Limb (tissue), 2 donors: ENCODE measurements around the gene RAI1.
"Not testable (repeated sequence)": the region's sequence is repeated elsewhere in the genome, so short reads cannot be mapped to it uniquely, and the experiment has no call there.

Experiments
- DNase-seq, 2 donors: peaks; one replicate each; pipeline ENCODE4 v3.0.0-alpha.2; 2016; ENCODE audit errors: extremely low spot score in 2 of 2

RAI1 gene

DNA sequence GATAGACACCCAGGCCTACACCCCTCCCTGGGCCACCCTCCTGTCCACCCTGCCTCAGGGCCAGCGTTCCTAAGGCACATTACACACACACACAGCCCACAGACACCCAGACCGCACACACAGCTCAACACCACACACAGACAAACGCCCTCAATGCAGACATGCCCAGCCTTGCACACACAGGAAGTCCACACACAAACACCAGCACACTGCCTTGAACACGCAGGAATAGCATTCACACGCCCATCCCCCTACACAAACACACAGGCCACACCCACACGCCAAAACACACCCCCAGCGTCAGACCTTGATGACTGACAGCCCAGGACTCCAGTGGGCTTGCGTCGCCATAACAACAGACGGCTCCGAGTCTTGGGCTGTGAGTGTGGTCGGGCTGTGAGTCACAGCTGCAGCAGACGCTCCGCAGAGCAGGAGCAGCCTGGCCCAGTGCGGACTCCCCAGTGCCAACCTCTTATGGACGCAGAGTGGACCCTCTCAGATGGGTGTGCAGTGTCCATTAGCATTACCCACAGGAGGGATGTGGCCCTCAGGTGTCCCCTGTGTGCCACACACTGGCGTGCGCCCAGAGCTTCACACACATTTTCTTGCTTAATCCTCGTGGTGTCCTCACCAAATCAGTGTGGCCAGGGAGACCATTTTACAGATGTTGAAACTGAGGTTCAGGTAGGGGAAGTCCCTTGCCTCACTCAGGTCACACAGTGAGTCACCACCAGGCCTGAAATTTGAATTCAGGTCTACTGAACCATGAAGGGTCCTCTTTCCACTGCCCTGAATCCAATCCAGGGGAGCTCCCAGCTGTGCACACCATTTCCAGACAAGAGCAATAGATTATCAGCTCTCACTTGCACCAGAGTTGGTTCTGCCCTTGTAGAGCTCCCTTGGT, 17.8 kb upstream of the RAI1 start:
- DNase-seq = peak in 1 of 2 donors; percentile 78

DNA sequence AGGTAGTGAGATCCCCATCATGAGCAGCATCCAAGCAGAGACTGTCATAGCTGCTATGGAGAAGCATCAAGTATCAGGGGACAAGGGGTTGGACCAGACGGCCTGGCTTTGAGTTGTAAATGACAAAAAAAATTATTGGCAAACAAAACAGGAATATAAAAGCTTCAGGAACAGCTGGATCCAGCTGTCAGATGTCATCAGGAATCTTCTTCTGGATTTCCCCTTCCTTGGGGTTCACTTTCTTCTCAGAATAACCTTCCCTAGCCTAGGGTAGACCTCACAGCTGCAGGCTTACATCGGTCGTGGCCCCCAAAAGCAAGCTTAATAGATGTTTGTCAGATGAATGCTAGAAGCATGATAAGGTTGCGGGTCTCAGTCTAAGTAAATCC, 17.2 kb upstream of the RAI1 start:
- no peak for DNase-seq

DNA sequence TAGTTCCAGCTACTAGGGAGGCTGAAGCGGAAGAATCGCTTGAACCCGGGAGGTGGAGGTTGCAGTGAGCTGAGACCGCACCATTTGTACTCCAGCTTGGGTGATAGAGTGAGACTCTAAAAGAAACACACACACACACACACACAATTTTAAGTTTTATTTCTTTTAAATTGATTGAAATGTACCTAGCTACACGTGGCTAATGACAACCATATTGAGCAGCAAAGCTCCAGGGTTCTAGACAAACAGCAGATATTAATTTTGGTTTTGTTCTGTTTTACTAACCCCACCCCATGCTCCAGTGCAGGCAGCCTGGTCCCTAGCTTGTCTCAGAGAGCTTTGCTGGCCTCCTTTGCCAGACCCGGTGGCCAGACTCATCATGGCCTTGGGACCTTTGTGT, 16.0 kb upstream of the RAI1 start:
- no peak for DNase-seq

DNA sequence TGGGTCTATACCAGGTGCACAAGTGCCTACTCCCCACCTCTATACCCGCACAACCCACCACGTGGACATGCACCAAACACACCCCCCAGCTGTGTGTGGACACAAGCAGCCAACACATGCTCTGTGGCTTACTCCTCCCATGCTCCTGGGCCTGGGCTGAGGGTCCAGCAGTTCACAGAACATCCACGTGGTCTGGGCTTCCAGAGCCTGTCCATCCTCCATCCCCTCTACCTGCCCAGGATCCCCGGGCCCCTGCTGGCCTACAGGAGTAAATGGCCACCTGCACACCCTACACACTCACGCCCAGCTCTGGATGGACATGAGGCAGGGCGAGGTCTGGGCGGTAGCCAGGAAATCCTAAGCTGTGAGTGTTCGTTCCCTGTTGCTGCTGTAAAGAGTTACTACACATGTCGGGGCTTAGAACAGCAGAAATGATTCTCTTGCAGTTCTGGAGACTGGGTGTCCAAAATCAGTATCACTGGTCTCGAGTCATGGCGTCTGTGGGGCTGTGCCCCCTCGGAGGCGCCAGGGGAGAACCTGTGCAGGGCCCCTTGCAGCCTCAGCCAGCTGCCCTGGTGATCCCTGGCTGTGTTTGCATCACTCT, 15.0 kb upstream of the RAI1 start:
- no peak for DNase-seq

DNA sequence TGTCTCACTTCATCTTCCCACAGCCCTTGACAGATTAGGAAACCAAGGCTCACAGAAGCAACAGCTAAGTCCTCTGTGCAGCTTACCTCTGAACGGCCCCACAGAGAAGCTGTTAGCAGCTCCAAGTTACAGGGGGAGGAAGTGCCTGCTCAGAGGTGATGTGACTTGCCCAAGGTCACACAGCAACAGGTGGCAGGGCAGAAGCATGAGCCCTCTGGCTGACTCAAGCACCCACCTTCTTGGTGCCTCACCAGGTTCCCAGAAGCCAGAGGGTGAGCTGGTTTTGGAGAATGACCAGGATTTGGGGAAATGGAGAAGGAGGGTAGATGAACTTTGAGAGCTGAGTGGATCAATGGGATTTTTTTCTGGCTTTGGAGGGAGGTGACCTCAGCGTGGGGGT, 14.0 kb upstream of the RAI1 start:
- no peak for DNase-seq

DNA sequence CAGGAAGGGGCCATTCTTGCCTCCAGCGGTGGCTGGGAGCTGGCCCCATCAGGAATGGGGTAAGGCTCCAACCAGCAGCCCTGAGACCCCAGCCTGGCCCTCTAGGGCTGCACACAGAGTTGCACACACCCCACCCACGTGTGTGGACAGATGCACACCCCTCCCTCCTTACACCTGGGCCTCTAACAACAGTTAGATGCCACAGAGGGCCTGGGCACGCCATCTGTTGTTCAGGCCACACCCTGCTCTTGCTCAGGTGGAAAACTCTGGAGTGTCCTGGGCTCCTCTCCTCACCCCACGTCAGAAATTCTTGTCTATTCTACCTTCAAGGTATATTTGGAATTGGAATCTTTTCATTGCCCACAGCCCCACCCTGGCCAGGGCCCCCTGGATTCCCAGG, 13.3 kb upstream of the RAI1 start:
- DNase-seq = no peak

- DNase-seq = no peak
Measured at GRCh38 chr17:17668358-17668757, 12.9 kb upstream of the RAI1 start.

DNA sequence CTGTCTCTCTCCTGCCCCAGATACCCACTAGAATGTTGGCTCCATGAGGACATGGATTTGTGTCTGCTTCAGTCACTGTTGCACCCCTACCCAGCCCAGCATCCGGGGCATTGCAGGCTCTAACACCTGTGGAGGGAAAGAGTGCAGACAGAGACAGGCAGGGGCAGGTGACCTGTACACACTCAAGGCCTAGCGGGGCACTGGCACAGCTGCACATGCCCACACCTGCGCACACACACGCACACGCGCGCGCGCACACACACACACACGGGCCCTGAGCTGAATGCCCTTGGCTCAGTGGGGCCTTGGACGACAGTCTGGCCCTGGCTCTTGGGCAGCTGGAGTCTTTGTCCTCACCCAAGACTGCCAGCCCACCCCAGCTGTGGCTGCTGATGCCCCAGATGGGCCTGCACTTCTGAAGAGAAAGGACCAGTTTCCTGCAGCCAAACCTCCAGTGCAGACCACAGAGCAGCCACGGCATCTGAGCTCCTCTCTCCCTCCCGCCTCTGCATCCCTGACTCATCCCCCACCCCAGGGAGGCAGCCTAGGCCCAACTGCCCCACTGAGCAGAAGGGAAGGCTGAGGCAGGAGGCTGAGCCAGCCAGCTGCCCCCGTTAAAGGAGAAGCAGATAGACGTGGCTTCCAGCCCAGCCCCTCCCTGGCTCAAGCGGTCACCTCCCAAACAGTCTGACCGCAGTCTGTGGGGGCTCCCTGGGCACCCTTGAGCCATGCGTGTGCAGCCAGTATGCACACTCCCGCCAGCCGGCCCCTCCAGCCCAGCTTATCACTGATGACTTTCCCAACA, 12.3 kb upstream of the RAI1 start:
- DNase-seq = no peak

- peak in 1 of 2 donors; percentile 67 for DNase-seq
Measured at GRCh38 chr17:17669580-17670235, 11.6 kb upstream of the RAI1 start.

DNA sequence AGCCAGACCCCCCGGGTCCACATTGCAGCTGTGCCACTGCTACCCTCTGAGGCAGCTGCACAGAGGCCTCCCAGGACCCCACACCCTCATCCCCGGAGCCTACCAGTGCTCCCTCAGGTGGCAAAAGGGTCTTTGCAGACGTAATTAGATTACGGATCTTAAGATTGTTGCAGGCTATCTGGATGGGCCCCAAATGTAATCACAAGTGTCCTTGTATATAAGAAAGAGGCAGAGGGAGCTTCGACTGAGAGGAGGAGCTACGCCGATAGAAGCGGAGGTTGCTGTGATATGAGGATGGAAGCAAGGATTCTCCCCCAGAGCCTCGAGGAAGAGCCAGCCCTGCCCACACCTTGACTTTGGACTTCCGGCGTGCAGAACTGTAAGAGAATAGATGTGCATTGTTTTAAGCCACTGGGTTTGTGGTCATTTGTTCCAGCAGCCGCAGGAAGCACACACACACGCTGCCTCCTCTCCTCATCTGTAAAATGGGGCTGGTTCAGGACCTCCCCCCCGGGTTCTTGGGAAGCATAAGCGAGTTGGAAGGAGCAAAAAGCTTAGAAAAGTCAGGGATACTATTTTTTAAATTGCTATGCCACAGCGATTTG, 10.5 kb upstream of the RAI1 start:
- DNase-seq = no peak

DNA sequence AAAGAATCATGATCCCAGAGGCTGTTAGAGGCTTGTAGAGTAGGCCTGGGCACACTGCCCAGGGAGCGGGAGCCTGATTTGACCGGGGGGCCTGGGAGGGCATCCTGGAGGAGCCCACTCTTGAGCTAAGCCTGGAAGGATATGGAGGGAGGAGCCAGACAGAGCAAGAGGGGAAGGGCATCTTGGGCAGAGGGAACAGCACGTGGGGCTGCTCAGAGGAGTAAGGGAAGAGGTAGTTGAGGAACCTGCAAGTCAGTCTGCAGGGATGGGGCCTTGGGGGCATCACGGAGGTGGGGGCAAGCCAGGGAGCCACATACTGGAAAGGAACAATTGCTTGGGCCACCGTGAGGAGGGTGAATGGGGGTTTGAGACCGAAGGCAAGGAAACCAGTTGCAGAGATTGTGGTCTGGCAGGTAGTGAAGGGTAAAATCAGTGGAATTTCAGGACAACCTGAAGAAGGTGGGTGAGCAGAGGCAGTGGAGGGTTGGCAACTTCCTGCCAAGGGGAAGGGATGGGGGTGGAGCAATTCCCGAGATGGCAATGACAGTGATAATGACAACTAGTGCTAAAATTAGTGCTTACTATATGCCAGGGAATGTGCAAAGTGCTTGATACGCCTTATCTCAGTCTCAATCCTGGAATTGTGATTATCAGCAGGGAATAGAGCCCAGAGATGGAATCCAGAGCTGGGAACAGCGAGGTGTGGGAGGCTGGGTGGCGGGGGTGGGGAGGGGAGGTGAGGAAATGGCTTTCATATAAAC, 9.7 kb upstream of the RAI1 start:
- DNase-seq = no peak

DNA sequence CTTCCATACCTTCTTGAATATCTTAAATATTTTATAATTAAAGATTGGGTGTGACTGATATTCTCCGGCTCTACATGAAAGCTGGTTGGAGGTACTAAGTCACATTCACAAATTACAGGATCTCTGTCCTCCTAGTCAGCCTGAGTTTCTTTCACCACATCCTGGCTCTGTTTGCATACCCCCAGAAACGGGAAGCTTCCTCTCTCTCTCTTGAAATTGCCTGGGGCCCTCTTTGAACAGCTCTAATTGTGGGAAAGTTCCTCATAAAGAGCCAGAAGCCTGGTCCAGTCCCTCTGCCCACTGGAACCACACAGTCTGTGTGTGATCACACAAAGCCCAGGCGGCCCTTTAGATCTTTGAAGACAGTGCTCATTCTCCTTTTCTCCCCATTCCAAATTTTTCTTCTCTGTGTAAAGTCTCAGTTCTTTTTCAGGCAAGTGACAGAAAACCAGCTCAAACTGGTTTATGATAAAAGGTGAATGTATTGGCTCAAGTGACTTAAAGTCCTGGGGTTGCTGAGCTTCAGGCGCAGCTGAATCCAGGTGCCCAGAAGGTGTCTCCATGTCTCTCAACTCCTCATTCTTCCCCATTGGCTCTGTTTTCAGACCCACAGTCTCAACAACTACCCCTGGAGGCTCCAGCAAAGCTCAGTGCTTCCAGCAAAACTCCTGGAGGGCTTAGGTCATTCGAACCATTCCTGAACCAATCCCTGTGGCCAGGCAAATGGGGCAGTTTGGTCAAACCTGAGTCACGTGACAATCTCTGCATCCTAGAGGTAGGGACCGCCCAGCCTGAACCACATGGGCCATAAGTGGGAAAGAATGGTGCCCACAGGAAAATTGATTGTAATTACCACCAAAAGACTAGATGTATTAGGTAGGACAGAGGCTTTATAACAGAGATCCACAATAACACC, 8.5 kb upstream of the RAI1 start:
- DNase-seq = no peak

- no peak for DNase-seq
Measured at GRCh38 chr17:17675416-17675815, 5.8 kb upstream of the RAI1 start.

- DNase-seq = no peak
Measured at GRCh38 chr17:17675925-17676534, 5.2 kb upstream of the RAI1 start.

GRCh38 chr17:17676752-17677151, 4.5 kb upstream of the RAI1 start:
- no peak for DNase-seq

GRCh38 chr17:17677299-17678040, 3.8 kb upstream of the RAI1 start:
- no peak for DNase-seq

DNA sequence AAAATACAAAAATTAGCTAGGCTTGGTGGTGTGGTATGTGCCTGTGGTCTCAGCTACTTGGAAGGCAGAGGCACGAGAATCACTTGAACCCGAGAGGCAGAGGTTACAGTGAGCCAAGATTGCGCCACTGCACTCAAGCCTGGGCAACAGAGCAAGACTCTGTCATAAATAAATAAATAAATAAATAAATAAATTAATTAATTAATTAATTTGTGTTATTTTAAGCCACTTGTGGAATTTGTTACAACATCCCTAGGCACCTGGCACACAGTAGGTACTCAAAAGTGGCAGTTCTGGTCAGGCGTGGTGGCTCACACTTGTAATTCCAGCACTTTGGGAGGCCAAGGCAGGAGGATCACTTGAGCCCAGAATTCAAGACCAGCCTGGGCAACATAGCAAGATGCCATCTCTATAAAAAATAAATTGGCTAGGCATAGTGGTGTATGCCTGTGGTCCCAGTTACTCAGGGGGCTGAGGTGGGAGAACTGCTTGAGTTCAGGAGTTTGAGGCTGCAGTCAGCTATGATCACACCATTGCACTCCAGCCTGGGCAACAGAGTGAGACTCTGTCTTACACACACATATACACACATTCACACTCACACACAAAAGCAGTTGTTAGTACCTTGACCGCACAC, 3.1 kb upstream of the RAI1 start:
- DNase-seq = not testable (repeated sequence)

DNA sequence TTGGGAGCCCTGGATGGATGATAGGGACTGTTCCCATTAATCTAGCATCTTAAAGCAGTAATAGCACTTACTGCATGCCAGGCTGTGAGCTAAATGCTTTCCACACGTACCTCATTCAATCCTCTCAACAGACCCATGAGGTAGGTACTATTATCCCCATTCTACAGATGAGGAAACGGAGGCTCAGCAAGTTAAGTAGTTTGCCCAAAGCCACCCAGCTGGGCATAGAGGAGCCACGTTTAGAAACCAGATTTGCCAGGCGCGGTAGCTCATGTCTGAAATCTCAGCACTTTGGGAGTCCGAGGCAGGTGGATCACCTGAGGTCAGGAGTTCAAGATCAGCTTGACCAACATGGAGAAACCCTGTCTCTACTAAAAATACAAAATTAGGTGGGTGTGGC, 2.0 kb upstream of the RAI1 start:
- no peak for DNase-seq
